Measurements from ENCODE around the gene CLC.
"Not testable (repeated sequence)": the region's sequence is repeated elsewhere in the genome, so short reads cannot be mapped to it uniquely, and the experiment has no call there.

The CLC gene

GRCh38 chr19:39728040-39728439 lies 9.8 kb downstream of the CLC start:
- DNase-seq (ENCODE audit: low spot score), result no peak

DNA sequence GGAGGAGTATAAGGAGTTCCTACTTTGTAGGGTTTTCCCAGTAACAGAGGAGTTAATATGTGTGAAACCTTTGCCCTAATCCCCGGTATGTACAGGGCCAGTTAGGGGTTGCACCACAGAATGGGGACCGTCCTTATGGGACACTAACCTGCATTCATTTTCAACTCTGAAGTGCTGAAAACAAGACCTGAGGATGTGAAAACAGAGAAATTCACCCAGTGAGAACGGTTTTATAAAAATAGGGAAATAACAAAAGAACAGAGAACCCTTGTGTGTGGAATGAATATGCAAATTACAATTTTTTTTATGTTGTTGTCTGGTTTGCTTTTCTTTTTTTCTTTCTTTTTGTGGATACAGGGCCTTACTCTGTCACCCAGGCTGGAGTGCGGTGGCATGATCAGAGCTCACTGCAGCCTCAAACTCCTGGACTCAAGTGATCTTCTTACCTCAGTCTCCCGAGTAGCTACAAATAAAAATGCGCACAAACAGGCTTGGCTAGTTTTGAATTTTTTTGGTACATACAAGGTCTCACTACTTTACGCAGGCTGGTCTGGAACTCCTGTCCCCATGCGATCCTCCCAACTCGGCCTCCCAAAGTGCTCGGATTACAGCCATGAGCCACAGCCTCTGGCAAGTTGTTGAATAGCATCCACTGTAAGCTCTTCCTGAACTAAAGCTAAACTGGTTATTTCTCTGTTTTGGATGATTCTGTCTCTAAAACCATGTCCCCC lies 10.6 kb downstream of the CLC start:
- no peak for DNase-seq (ENCODE audit: low spot score)

DNA sequence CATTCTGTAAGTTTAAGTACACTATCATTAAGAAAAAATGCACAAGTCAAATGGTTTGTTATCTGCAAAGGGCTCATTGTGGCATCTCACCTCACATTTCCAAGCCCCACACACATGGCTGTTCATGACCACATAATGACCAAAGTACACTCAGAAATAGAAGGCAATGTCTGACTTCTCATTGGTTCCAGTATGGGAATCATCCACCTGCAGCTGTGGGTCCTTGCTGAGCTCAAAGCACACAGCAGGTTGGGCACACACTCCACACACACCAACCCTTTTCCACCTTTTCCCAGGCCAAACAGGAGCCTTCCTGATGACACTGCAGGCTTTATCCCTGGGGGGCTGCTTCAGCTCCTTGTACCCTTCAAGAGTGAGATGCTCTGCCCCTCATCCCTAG lies 11.8 kb downstream of the CLC start:
- DNase-seq (ENCODE audit: low spot score), result no peak

DNA sequence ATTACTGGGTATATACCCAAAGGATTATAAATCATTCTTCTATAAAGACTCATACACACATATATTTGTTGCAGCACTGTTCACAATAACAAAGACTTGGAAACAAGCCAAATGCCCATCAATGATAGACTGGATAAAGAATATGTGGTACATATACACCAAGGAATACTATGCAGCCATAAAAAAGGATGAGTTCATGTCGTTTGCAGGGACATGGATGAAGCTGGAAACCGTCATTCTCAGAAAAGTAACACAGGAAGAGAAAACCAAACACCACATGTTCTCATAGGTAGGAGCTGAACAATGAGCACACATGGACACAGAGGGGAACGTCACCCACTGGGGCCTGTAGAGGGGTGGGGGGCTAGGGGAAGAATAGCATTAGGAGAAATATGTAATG lies 17.7 kb downstream of the CLC start:
- not testable (repeated sequence) for DNase-seq (ENCODE audit: low spot score)

DNA sequence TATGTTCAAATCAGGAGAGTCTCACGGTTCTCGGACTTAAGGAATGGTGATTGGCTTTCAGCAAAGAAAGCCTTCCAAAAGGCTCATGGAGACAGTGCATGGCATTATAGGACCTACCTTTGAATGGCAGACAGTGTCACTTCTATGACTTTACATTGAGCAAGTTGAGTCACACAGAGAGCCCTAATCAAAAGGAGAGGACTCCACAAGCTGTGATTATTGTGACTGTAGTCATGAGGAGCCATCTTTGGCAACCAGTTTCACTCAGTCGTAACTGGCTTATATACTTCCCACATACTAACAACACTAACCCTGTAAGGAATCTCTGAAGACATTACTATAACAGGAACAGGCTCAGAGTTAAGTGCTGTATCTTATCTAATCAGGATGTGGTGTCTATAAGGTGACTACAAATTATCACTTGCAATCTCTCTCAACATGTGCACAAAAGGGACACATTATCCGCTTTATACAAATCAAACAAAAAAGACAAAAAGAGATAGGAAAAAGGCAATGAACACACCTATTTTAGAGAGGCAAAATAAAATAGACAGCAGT lies 27.4 kb downstream of the CLC start:
- DNase-seq (ENCODE audit: low spot score), result no peak

DNA sequence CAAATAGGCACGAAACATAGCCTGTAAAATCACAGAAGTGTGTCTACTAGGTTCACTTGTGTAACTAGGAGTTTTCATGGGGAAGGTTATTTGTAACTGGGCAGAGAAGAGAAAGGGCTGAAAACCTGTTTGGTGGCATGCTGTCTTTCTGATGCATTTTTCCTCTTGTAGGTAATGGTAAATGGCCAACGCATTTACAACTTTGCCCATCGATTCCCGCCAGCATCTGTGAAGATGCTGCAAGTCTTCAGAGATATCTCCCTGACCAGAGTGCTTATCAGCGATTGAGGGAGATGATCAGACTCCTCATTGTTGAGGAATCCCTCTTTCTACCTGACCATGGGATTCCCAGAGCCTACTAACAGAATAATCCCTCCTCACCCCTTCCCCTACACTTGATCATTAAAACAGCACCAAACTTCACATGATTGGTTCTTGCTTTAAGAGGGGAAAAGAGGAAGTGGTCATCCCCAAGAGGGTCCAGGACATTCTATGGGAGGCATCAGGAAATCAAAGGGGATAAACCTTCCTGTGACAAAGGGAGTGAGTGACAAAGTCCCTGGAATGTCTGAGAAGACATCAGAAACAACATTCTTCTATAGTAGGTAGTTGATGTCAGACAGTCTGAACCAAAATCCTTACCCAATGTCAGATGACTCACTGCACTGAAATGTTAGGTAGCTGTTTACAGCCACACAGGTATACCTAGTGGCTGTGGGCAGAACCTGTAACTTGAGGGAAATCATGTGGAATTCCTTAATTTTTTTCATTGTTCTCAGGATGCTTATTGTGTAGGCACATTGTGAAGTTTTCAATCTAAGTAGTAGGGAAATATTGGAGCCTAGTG lies 28.6 kb downstream of the CLC start:
- DNase-seq (ENCODE audit: low spot score), result no peak

- DNase-seq (ENCODE audit: low spot score), result no peak
These were observed 29.2 kb downstream of the CLC start for GRCh38 chr19:39708594-39708993.

- DNase-seq (ENCODE audit: low spot score), result no peak
These were observed 32.1 kb downstream of the CLC start for GRCh38 chr19:39705578-39706188.

DNA sequence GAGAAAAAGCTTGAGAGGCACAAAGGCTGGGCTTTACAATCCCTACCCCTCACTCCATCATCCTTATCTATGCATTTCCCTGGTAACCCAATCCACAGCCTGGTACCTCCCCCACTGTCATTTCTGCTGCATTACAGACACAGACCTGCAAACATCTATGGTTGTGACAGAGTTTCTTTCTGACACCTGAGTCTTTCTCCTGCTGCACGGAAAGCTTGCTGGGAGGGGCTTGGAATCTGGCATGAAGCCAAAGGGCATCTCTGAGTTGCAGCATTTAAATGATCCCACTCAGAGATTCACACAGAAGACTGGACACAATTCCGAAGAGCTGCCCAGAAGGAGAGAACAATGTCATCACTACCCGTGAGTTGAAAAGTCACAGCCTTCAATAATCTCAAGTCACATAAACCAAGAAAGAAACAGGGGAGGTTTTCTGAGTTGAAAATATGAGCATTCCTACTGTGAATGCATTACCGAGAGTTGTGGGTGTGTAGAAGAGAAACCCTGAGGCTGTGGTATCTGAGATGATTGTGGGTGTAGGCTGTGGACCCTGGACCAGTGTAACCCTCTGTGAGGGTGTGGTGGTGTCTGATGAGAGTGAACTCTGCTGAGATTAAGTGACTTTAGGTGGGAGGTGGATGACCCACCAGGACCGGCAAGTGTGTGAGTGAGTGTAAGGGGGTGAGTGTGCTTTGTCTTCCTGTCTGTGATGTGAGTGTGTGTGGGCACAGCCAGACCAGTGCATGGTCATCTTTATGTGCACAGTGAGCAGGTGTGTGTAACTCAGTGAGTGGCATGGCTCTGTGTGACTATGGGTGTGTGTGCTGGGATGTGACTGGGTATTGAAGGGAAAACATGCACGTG lies 33.4 kb downstream of the CLC start, which contains the start of gene LGALS14:
Gene LGALS14, plus strand, starts transcription at position 301 of the 864 bp plus-strand sequence. Its CDS starts 48 bp downstream, at position 349.
- no peak for DNase-seq (ENCODE audit: low spot score)

DNA sequence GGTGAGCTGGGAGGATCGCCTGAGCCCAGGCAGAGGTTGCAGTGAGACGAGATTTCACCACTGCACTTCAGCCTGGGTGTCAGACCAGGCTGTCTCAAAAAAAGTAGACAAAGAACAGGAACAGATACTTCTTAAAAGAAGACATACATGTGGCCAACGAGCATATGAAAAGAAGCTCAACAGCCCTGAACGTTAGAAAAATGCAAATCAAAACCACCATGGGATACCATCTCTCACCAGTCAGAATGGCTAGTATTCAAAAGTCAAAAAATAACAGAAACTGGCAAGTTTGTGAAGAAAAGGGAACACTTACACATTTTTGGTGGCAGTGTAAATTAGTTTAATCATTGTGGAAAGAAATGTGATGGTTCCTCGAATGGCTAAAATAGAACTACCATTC lies 36.5 kb downstream of the CLC start:
- no peak for DNase-seq (ENCODE audit: low spot score)

GRCh38 chr19:39698535-39698934 lies 39.3 kb downstream of the CLC start:
- no peak for DNase-seq (ENCODE audit: low spot score)

GRCh38 chr19:39696387-39696786 lies 41.4 kb downstream of the CLC start:
- peak; percentile 16 for DNase-seq (ENCODE audit: low spot score)

DNA sequence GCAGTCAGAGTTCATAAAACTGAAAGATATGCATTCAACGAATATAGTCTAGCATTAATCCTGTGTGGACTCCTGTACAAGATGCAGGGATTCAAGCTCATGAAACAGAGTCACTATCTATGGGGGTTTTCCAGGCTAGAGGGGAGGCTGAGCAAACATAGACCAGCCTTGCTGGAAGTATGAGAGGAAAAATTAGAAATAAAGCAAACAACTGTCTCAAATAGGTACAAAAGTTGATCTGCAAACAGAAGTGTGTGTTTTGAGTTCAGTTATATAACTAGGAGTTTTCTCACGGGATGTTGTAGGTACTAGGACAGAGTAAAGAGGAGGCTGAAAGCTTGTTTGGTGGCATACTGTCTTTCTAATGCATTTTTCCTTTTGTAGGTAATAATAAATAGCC lies 42.1 kb downstream of the CLC start:
- no peak for DNase-seq (ENCODE audit: low spot score)

GRCh38 chr19:39692822-39693221 lies 45.0 kb downstream of the CLC start:
- DNase-seq (ENCODE audit: low spot score), result no peak

- DNase-seq (ENCODE audit: low spot score), result peak; percentile 47
These were observed 45.7 kb downstream of the CLC start for GRCh38 chr19:39692166-39692565.

DNA sequence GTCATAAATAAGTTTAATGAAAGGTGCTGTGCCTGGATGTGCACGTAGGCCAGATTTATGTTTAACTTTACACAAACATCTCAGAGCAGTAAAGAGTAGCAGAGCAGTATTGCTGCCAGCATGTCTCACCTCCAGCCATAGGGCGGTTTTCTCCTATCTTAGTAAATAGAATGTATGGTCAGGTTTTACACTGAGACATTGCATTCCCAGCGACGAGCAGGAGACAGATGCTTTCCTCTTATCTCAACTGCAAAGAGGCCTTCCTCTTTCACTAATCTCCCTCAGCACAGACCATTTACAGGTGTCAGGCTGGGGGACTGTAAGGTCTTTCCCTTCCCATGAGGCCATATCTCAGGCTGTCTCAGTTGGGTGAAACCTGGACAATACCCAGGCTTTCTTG lies 49.2 kb downstream of the CLC start:
- DNase-seq (ENCODE audit: low spot score), result not testable (repeated sequence)

- DNase-seq (ENCODE audit: low spot score), result no peak
These were observed 51.1 kb downstream of the CLC start for GRCh38 chr19:39686739-39687138.

GRCh38 chr19:39684267-39684666 lies 53.6 kb downstream of the CLC start:
- peak; percentile 8 for DNase-seq (ENCODE audit: low spot score)

GRCh38 chr19:39681416-39681815 lies 56.4 kb downstream of the CLC start:
- DNase-seq (ENCODE audit: low spot score), result no peak
